ENCODE data around the gene CYS1. TPM values are rescaled to one million over a fixed set of nuclear protein-coding genes. Genes with fewer than 3 reads are reported as not detected.
A peak's percentile ranks its signal among the peaks of the same experiment; 100 is the strongest.

The CYS1 gene
- total RNA-seq, 1 donor from 2014 or later = 5.4 TPM

DNA sequence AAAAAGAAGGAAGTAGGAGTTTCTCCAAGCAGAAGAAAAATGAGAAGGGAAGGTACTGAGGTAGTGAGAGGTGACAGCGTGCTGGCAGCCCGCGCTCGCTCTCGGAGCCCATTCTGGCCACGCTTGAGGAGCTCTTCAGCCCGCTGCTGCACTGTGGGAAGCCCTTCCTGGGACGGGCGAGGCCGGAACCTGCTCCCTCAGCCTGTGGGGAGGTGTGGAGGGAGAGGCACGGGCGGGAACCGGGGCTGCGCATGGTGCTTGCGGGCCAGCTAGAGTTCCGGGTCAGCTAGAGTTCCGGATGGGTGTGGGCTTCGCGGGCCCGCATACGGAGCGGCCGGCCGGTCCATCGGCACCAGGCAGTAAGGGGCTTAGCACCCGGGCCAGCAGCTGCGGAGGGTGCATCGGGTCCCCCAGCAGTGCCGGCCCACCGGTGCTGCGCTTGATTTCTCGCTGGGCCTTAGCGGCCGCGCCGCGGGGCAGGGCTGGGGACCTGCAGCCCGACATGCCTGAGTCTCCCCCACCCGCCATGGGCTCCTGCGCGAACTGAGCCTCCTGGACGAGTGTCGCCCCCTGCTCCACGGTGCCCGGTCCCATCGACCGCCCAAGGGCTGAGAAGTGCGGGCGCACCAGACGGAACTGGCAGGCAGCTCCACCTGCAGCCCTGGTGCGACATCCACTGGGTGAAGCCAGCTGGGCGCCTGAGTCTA lies 11.1 kb upstream of the CYS1 start:
- Mint-ChIP-seq H3K9me3 (ENCODE audit: low read depth) (peaks cover 3% of the 10 kb centered on the region), H3K27me3 (ENCODE audit: low read depth) (peaks cover 2% of the 10 kb centered on the region), H3K36me3 (ENCODE audit: low read depth) (no peaks in the 10 kb centered on the region), H3K27ac (ENCODE audit: unreplicated experiment) (no peak overlapping the region), H3K4me1 (ENCODE audit: low read depth) (peaks cover 4% of the 10 kb centered on the region), H3K4me3 (ENCODE audit: unreplicated experiment) (no peak overlapping the region)
- TF ChIP-seq, protein P1, sequence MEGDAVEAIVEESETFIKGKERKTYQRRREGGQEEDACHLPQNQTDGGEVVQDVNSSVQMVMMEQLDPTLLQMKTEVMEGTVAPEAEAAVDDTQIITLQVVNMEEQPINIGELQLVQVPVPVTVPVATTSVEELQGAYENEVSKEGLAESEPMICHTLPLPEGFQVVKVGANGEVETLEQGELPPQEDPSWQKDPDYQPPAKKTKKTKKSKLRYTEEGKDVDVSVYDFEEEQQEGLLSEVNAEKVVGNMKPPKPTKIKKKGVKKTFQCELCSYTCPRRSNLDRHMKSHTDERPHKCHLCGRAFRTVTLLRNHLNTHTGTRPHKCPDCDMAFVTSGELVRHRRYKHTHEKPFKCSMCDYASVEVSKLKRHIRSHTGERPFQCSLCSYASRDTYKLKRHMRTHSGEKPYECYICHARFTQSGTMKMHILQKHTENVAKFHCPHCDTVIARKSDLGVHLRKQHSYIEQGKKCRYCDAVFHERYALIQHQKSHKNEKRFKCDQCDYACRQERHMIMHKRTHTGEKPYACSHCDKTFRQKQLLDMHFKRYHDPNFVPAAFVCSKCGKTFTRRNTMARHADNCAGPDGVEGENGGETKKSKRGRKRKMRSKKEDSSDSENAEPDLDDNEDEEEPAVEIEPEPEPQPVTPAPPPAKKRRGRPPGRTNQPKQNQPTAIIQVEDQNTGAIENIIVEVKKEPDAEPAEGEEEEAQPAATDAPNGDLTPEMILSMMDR (IDR thresholded peaks at IDR 0.05) = no peak
- DNase-seq (ENCODE audit: low spot score) = no peak

GRCh38 chr2:10089565-10090190 lies 9.5 kb upstream of the CYS1 start:
- H3K9me3 Mint-ChIP-seq (ENCODE audit: low read depth) = peaks cover 3% of the 10 kb centered on the region
- no peak overlapping the region for H3K4me3 Mint-ChIP-seq (ENCODE audit: unreplicated experiment)
- DNase-seq (ENCODE audit: low spot score) = no peak
- TF ChIP-seq, protein P1 (IDR thresholded peaks at IDR 0.05) = no peak
- peaks cover 4% of the 10 kb centered on the region for H3K4me1 Mint-ChIP-seq (ENCODE audit: low read depth)
- no peaks in the 10 kb centered on the region for H3K36me3 Mint-ChIP-seq (ENCODE audit: low read depth)
- H3K27ac Mint-ChIP-seq (ENCODE audit: unreplicated experiment) = no peak overlapping the region
- peaks cover 3% of the 10 kb centered on the region for H3K27me3 Mint-ChIP-seq (ENCODE audit: low read depth)

- Mint-ChIP-seq H3K4me1 (ENCODE audit: low read depth) (peaks cover 13% of the 10 kb centered on the region), H3K36me3 (ENCODE audit: low read depth) (no peaks in the 10 kb centered on the region), H3K27me3 (ENCODE audit: low read depth) (peaks cover 13% of the 10 kb centered on the region), H3K9me3 (ENCODE audit: low read depth) (peaks cover 3% of the 10 kb centered on the region), H3K4me3 (ENCODE audit: unreplicated experiment) (no peak overlapping the region), H3K27ac (ENCODE audit: unreplicated experiment) (no peak overlapping the region)
- DNase-seq (ENCODE audit: low spot score) = peak; percentile 44
- TF ChIP-seq, protein P1 (IDR thresholded peaks at IDR 0.05) = no peak
Measured at GRCh38 chr2:10087360-10087759, 7.1 kb upstream of the CYS1 start.

GRCh38 chr2:10086950-10087349 lies 6.7 kb upstream of the CYS1 start:
- no peaks in the 10 kb centered on the region for H3K36me3 Mint-ChIP-seq (ENCODE audit: low read depth)
- peaks cover 13% of the 10 kb centered on the region for H3K27me3 Mint-ChIP-seq (ENCODE audit: low read depth)
- H3K9me3 Mint-ChIP-seq (ENCODE audit: low read depth) = peaks cover under 1% of the 10 kb centered on the region
- TF ChIP-seq, protein P1 (IDR thresholded peaks at IDR 0.05) = no peak
- H3K4me3 Mint-ChIP-seq (ENCODE audit: unreplicated experiment) = no peak overlapping the region
- peaks cover 13% of the 10 kb centered on the region for H3K4me1 Mint-ChIP-seq (ENCODE audit: low read depth)
- no peak overlapping the region for H3K27ac Mint-ChIP-seq (ENCODE audit: unreplicated experiment)
- no peak for DNase-seq (ENCODE audit: low spot score)

DNA sequence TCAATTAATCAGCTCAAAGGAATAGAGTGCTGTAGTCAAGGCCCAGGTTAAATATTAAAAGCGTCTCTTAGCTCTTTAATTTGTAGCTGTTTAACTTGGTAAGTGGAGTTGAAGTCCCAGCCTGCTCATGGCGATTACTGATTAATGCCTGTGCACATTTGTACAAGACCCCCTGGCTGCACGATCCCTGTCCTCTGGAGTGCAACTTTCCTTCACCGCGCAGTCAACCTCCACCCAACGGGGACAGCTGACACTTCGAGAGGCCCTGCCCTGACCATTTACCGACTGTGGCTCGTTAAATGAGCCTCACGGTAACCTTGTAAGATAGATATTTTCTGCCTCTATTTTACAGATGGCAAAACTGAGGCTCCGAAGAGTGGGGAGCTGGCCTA lies 5.5 kb upstream of the CYS1 start:
- DNase-seq (ENCODE audit: low spot score) = no peak
- Mint-ChIP-seq H3K27ac (ENCODE audit: unreplicated experiment) (no peak overlapping the region), H3K36me3 (ENCODE audit: low read depth) (no peaks in the 10 kb centered on the region), H3K4me1 (ENCODE audit: low read depth) (peaks cover 19% of the 10 kb centered on the region), H3K4me3 (ENCODE audit: unreplicated experiment) (no peak overlapping the region), H3K9me3 (ENCODE audit: low read depth) (no peaks in the 10 kb centered on the region), H3K27me3 (ENCODE audit: low read depth) (peaks cover 12% of the 10 kb centered on the region)
- TF ChIP-seq, protein P1 (IDR thresholded peaks at IDR 0.05) = no peak

Data from chondrocyte (in vitro differentiated cells).